HTR-8/SVneo (cell line): ENCODE results near the gene TPRG1.
"Not testable (repeated sequence)": the region's sequence is repeated elsewhere in the genome, so short reads cannot be mapped to it uniquely, and the experiment has no call there.

Source experiments
- DNase-seq: peaks from one replicate; pipeline ENCODE4 v3.0.0; 2011; ENCODE audit warnings: low spot score, mixed read lengths; ENCODE audit not compliant: insufficient read length
- FAIRE-seq: peaks from 2 replicates; lab custom pipeline; 2011; peaks lifted over from hg19 to GRCh38; lab: Jason Lieb, UNC

Gene TPRG1

DNA sequence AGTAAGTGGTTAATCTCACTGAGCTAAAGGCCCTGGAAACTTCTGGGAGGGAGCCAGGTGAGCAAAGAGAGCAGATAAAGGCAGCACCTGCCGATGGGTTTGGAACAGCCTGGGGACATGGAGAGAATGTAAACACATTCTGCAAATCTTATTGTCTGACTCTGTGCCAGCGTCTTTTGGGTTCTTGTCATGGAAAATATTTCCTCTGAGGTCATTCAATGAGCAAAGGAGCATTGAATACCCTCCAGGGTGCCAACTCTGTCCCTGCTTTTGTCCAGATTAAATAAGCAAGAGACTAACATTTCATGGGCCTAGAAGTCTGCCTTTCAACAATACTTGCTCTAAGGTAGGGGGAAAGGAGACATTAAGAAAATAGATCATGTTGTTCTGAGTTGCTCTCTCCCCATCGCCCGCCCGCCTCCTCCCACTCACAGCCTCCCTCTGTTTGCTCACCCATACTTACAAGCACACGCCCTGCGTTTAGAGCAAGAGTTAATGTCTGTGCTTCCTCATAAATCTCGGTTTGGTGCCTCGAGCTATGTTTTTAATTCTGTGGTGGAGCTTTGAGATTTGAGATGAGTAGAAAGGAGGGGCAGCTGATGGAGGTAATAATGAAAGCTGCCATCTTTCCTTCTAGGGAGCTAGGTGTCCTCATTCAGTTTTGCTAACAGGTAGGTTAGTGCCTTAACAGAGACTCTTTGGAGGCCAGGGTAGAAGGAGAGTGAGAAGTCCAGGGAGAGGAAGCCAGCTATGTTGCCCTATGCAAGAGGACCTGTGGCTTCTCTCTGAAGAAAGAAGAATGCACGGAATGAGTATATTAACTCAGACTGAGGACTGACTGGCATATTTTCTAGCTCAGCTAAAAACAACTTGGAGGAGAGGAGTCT, 132.9 kb downstream of the TPRG1 start:
- FAIRE-seq: no peak
- peak; percentile 19 for DNase-seq

DNA sequence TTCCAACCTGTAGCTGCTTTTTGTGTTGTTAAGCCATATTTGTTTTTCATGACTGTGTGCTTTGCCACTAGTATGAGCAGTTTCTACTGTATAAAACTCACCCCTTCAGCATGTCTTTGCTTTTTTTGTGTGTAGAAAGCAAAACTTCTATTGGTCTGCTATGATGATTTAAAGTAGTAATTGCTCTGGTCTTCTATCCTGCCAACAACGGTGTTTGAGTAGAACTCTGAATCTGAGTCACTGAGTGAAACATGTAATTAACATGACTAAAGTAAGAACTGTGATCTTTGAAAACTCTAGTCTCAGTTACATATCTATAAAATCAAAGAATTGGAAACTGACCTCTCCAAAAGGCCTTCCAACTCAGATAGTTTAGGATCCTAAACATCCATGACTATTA, 133.6 kb downstream of the TPRG1 start:
- no peak for FAIRE-seq
- no peak for DNase-seq

DNA sequence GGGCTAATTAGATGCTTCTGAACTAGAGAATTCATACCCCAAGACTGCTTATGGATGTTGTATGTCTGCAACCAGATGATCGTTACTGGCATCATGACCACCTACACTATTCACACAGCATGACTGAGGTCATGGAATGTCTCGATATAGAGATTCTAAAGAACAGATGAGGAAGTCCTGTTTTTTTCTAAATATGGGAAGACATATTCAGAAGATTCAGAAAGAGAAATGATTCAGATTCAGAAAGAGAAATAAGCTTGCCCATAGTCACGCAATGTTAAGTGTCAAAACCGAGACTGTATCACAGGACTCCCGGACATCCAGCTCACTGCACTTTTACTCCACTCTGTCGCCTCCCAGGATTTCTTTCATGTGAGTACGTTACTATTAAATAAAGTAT, 136.2 kb downstream of the TPRG1 start:
- FAIRE-seq: no peak

DNA sequence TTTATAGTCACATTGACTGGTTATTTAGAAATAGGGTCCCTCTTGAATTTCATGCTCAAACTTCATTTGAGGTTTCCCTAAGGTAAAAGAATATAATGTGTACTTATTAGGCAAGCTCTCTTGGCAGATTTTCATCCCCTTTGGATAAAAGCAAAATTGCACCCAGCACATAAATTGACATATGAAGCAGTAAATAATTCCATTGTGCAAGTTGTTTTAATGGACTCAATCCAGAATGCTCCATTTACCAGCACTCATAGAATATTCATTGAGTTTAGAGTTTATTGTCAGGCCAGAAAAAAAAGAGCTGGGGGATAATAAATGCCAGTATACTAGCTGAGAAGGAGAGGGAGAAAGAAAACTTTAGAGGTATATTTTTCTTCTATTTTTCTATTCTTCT, 136.8 kb downstream of the TPRG1 start:
- DNase-seq (no peak), FAIRE-seq (no peak)

More for the DNA sequence above, 136.2 kb downstream of the TPRG1 start:
- no peak for DNase-seq

DNA sequence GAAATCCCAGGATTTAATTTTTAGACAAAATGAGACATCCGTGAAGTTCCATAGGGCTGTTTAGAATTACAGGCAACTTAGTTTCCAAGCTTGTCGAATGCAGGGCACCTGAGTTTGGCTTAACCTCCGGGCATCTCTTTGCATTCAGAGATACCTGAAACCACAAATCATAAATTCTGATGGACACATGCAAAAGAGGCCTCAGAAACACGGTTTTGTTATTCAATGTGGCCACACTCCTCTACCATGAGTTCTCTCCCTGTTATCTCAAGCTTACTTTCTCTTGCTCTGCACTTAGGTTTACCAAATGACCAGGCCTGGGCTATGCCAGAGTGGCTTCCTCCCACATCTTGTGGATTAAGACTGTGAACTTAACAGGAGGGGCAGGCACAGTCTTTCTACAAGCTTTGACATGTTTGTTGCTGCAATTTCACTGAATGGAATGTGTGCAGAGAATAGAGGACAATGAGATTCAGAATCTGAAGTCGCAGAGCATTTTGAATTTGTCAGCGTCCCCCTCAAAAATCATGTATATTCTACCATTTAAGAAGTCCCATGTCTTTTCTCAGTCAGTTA, 137.7 kb downstream of the TPRG1 start:
- no peak for FAIRE-seq
- DNase-seq: no peak

DNA sequence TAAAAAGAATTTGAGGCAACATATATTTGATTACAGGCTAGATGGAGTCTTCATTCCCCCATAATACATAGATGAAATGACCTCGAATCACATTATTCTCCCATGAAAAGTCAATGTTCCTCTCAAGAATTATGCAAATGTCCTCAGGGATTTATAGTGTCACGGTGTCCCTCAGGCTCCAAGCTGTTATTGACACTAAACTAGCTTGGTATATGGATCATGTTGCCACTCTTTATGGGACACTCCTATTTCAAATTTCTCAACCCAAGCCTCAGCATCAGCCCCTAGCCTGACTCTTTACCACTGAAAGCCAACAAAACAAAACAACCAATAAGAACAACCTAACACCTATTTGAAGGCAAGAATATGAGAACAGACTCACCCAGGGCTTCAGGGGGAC, 139.8 kb downstream of the TPRG1 start:
- FAIRE-seq (no peak), DNase-seq (no peak)

DNA sequence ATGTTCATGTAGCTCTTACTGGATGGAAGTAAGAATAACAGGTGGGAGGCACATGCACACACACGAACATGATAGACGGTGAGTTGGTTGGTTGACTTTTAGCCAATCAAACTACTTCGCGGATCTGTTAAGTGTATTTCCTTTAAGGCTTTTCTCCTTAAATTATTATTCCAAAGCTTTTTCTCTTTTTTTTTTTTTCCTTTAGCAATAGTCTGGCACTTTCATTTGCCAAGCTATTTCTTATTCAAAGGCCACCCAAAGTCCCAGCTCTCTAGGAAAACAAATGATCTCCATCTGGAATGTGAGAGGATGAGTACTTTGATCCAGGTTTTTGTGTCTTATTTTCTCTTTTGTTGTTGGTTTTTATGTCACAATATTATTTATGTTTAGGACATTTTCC, 141.1 kb downstream of the TPRG1 start:
- DNase-seq: no peak
- no peak for FAIRE-seq

DNA sequence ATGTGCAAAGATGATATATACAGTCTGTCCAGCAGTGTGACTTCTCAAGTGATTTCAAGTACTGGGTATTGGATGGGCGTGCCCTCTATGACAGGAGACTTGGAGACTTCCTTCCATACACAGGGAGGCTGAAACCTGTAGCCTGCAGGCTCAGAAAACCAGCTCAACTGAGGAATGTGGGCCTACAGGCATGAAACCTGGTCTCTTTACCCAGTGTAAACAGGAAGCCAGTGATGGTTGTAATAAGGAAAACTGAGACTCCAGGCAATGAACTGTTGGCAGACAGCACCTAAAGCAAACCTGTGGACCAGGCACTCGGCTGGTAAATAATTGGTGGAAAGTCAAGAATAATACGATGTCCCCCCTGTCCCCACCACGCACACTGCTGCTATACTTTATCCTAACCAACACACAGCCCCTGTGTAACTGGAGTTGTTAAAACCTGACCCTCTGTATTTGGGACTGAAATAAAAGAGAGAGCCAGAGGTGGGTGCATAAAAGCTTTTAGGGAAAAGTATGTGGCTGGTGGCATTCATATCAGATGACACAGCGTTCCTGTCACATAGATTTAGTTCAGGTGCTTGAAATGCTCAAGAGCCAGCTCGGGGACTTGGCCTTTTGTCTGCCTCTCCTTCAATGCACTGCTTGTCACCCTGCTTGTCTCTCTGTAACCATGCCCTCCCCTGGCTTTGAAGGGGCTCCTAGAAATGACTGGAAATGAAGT, 144.7 kb downstream of the TPRG1 start:
- peak; percentile 20 for DNase-seq
- no peak for FAIRE-seq

DNA sequence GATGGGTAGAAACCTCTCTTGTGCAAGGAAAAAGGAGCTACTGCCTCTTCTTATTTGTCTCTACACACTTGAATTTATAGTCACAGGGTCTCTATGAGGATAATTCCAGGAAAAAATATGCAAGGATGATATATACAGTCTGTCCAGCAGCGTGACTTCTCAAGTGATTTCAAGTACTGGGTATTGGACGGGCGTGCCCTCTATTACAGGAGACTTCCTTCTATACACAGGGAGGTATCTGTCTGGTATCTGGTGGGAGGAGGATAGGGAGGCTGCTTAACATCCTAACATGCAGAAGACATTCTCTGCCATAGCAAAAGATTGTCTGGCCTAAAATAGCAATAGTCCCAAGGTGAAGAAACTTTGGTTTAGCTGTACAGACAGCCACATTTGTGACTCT, 146.1 kb downstream of the TPRG1 start:
- FAIRE-seq (no peak), DNase-seq (no peak)

DNA sequence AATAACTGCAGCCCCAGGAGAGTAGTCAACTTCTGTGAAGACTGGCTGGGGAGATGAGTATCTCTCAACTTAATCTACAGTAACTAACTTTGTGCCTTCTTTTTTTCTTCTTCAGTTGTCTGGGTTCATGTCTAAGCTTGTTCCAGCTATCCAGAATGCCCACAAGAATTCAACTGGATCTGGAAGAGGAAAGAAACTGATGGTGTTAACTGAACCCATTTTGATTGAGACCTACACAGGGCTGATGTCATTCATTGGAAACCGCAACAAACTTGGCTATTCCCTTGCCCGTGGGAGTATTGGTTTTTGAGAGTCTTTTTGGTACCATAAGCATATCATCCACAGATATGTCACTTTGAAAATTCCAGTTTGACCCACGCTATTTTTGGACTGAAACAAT, 148.7 kb downstream of the TPRG1 start:
- DNase-seq (no peak), FAIRE-seq (no peak)

DNA sequence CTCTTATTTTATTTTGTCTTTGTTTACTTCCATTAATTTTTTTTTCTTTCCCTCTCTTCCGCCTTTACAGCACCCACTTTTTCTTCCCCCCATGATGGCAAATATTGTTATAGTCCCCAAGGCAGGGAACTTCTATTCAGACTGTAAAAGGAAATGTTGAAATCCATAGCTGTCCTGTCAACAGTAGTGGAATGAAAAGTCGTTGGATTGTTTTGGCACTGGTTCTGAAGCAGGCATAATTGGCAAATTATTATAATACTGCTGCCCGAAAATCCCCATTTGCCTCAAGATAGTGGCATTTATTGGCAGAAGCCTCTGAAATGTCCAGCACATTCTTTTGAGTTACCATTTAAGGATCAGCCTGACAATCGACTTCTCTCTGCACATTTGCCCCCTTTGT, 150.6 kb downstream of the TPRG1 start:
- no peak for FAIRE-seq
- DNase-seq: no peak

DNA sequence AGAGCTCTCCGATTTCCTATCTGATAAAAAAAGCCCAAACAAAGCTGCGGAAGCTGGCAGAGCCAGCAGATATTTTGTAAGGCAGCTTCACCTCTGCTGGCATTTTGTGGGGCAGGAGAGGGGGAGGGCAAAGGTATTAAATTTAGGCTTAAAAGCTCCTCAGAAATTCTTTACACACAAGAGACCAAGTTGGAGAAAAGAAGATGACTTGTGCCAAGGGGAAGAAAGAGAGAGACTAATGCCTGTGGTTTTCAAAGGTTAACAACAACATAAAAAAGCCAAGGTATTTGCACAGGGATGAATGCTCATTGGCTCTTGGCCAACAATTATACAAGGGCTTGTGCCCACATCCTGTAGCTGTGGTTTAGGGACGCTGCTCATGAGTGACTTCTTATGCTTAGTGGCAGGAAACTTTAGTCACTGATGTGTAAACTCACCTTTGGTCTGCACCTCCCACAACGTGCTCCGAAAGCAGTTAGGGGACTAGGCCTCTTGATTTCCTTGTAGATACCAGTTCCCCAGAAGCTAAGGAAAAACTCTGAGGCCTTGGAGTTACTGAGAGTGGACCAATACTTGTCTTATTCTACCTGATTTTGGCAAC, 152.9 kb downstream of the TPRG1 start:
- DNase-seq (peak; percentile 59), FAIRE-seq (no peak)

DNA sequence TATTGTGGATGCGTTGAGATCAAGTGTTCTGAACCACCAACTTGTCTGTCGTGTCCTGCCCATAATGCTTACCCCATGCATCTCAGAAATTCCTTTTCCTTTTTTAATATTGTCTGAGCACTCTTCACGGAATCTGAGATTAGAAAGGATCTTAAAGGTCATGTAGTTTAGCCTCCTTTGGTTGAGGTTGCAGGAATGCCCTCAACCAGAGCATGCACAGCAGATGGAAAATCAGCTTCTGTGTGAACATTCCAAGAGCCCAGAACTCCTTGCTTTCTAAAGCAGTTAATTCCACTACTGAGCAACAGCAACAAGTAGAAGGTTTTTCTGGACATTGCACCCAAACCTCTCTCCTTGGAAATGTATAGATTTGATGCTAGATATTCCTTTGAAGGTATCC, 153.7 kb downstream of the TPRG1 start:
- no peak for DNase-seq

DNA sequence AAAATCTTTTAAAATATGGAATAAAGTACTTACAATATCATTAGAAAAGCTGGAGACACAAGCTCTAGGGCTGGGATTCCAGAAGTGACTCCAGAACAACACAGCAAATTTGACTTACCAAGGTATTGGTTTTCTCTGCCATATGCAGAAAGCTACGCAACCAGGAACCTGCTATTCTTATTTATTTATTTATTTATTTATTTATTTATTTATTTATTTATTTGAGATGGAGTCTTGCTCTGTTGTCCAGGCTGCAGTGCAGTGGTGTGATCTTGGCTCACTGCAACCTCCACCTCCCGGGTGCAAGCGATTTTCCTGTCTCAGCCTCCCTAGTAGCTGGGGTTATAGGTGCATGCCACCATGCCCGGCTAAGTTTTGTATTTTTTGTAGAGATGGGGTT, 157.9 kb downstream of the TPRG1 start:
- FAIRE-seq, DNase-seq: not testable (repeated sequence)

More for the DNA sequence above, 153.7 kb downstream of the TPRG1 start:
- no peak for FAIRE-seq

DNA sequence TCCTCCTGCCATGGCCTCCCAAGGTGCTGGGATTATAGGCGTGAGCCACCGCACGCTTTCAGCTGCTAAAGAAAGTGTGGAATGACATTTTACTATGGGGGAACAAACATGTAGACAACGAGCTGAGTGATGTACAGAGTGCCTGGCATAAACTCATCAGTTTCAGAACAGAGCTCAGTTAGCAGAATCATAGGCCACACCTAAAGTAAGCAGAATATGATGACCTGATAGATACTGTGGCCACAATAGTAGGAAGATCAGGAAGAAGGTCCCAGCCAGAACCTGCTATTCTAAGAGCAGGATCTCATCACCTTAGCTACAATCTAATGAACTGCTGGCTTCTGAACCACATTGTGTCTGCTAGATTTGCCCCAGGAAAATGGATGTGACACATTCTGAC, 158.3 kb downstream of the TPRG1 start:
- no peak for DNase-seq
- FAIRE-seq: no peak

DNA sequence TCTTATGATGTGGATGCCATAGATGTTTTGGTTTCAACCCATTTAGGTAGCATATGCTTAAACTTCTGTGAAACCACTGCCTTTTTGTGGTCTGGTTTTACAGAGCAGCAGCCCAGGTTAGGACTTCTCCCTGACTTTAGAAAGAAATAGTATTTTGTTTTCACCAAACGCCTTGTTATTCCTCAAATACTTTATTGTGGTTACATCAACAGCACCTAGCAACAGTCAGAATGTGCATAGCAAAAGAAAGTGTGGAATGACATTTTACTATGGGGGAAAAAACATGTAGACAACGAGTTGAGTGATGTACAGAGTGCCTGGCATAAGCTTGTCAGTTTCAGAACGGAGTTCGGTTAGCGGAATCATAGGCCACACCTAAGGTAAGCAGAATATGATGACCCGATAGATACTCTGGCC, 159.2 kb downstream of the TPRG1 start:
- no peak for FAIRE-seq
- DNase-seq: no peak

DNA sequence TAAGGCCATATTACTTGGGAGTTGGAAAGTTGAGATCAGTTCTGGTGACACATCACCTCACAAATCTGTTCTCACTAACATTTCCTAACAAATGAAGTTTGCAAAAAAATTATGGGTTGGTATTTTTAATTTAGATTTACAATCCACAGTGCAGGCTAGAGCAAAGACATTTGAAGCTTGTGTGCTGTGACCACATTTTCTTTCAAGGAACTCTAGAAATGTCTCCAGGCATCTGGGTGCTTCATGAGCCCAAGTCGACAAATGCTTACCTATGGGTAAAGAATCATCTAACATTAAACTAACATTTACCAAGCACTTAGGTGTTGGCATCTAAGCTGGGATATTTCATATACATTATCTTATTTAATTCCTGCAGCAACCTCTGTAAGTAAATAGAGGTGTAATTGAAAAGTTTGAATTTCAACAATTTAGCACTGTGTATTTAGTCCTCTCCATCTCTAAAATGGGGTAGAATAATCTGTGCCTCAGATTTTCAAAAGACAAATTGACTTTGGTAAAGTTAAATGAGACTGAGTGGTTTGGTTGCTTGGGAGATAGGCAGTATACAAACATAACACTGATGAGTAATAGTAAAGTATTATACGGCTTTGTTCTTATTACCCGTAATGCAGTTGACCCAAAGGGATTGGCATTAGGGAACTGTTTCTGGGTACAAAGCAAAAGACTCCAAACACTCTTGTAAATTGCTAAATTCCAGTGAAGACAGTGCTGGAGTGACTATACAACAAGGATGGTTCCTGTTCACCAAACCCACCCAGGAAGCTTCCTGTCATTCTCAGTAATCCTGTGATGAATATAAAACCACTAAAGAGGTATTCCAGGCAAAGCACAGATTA, 162.5 kb downstream of the TPRG1 start:
- DNase-seq (no peak), FAIRE-seq (no peak)

DNA sequence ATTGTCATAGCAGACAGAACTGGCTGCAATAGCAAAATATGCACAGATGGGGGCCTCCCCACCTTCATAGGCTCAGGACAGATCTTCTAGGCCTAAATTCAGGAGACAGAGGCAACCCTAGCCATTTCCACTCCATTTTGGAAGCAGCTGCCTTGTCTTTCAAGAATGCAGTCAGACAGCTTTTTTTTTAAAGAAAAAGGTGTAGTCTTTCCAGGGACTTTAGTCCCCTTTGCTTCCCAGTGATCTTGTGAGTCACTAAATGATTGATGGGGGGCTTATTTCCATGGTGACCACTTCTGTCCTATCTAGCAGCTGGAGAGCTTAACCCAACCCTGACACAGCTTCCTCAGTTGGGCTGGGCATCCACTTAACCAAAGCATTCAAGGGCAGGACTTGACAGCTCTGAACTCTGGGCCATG, 165.9 kb downstream of the TPRG1 start:
- FAIRE-seq (no peak), DNase-seq (no peak)

DNA sequence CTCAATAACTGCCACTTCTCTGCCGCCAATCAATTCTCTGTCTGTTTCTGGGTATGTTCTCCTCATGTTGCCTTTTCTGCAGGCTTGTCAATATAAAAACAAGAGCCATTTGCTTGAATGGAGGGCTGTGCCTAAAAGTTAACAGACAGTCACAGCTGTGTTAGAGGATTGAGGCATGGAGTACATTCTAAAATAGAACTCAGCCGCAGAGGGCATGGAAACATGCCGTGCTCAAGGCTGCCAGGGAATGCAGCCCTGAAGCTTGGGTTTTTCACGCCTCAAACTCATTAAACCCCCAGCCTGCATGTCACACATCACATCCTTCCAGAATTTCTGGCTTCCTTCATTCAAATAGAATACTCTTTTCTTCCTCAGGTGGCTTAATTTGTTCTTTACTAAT, 166.6 kb downstream of the TPRG1 start:
- FAIRE-seq (no peak), DNase-seq (no peak)

DNA sequence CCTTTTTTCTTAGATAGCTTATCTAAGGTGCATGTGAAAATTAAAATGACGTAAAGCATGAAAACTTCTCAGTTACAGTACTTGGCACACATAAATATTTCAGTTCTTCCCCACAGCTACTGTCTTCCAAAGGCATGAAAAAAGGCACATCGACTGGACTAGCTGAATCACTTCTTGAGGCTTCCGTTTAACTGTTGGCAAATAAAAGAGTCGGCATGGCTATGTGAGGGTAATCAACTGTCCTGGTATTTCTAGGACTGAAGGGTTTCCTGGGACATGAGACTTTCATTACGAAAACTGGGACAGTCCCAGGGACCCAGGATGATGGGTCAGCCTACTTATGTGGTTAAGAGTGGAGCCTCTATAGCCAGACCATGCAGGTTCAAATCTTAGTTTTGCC, 168.2 kb downstream of the TPRG1 start:
- DNase-seq (no peak), FAIRE-seq (no peak)
